ENCODE results near the gene PRRG2.

DNA sequence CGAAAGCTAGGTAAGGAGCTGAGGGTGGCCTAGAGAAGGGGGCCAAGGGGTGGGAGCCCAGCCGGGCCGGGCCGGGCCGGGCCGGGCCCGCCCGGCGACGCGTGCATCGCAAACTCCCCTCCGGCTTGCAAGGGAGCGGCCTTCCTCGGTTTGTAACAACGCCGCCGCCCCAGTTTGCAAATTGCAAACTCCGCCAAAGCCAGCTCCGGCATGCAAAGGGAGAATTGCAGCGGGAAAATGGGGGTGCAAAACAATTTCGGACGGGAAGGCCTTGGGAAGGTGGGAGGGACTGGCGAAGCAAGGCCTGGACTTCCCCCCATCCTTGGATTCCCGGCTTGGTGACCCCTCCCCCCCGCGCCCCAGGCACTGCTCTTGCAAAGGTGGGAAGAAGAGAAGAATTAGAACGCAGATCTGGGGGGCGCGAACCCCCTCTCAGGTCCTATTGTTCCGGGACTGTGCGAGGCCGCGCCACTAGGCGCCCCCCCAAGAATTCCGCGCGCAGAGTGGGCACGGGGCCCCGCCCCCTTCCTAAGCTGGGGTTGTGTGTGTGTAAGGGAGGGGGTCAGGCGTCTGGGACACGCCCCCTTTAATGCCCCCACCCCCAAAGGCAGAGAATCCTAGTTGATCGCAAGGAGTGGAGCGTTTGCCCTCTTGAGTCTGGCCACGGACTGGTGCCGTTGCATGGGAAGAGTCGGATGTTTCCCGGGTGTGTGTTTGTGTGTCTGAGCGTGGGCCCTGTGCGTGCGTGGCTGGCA, 10.8 kb downstream of the PRRG2 start:
- TF ChIP-seq, protein P1, sequence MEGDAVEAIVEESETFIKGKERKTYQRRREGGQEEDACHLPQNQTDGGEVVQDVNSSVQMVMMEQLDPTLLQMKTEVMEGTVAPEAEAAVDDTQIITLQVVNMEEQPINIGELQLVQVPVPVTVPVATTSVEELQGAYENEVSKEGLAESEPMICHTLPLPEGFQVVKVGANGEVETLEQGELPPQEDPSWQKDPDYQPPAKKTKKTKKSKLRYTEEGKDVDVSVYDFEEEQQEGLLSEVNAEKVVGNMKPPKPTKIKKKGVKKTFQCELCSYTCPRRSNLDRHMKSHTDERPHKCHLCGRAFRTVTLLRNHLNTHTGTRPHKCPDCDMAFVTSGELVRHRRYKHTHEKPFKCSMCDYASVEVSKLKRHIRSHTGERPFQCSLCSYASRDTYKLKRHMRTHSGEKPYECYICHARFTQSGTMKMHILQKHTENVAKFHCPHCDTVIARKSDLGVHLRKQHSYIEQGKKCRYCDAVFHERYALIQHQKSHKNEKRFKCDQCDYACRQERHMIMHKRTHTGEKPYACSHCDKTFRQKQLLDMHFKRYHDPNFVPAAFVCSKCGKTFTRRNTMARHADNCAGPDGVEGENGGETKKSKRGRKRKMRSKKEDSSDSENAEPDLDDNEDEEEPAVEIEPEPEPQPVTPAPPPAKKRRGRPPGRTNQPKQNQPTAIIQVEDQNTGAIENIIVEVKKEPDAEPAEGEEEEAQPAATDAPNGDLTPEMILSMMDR (conservative IDR thresholded peaks at IDR 0.05): no peak
- peak; percentile 81; the same call in 1 of the 2 replicates for TF ChIP-seq ZFX (IDR thresholded peaks at IDR 0.05)
